ENCODE measurements around the gene TNFAIP8. TPM values are rescaled to one million over a fixed set of nuclear protein-coding genes. Genes with fewer than 3 reads are reported as not detected.

TNFAIP8 gene
- total RNA-seq, 1 experiment from 2014 or later, result 24.1 TPM

- no peak for TF ChIP-seq HMGA2 (CRISPR knock-in tag; IDR thresholded peaks at IDR 0.05)
- no peak for TF ChIP-seq E2F4 (CRISPR knock-in tag; IDR thresholded peaks at IDR 0.05; ENCODE audit: borderline replicate concordance, low read depth)
These were observed 8.2 kb upstream of the TNFAIP8 start (continued) for GRCh38 chr5:119347574-119347973.

GRCh38 chr5:119347991-119348390 lies 7.8 kb upstream of the TNFAIP8 start:
- peak overlapping the region; percentile 11; the same call in 1 of the 2 replicates for H3K27ac Mint-ChIP-seq
- H3K4me3 Mint-ChIP-seq, result no peak overlapping the region
- no peaks in the 10 kb centered on the region for H3K36me3 Mint-ChIP-seq
- no peak for TF ChIP-seq AFF4 (CRISPR knock-in tag; IDR thresholded peaks at IDR 0.05; ENCODE audit: borderline replicate concordance)
- ATAC-seq (no peak), DNase-seq (ENCODE audit: low spot score) (no peak)
- no peaks in the 10 kb centered on the region for H3K27me3 Mint-ChIP-seq (ENCODE audit: low read depth)
- no peaks in the 10 kb centered on the region for H3K9me3 Mint-ChIP-seq
- ChIA-PET CTCF (interaction anchor here (0.9 to 2.3 kb wide), 2 partner anchors 13 to 64 kb away, joined by 3 to 10 read pairs; no protein-coding TSS in a partner anchor), POLR2A (no interaction called here)
- peaks cover 74% of the 10 kb centered on the region for H3K4me1 Mint-ChIP-seq

GRCh38 chr5:119353213-119353612 lies 2.6 kb upstream of the TNFAIP8 start:
- DNase-seq (ENCODE audit: low spot score), result no peak
- ChIA-PET CTCF (interaction anchor here (1.9 kb wide), 1 partner anchor 59 kb away, joined by 7 read pairs; no protein-coding TSS in a partner anchor), POLR2A (interaction anchor here (1.1 kb wide), 1 partner anchor 11 kb away, joined by 3 read pairs; no protein-coding TSS in a partner anchor)
- H3K36me3 Mint-ChIP-seq, result no peaks in the 10 kb centered on the region
- H3K27ac Mint-ChIP-seq, result peak overlapping the region; percentile 29; the same call in 1 of the 2 replicates
- H3K4me3 Mint-ChIP-seq, result no peak overlapping the region
- peaks cover 8% of the 10 kb centered on the region for H3K27me3 Mint-ChIP-seq (ENCODE audit: low read depth)
- TF ChIP-seq ZNF121 (CRISPR knock-in tag; IDR thresholded peaks at IDR 0.05) (peak; percentile 85), SOX15 (CRISPR knock-in tag; IDR thresholded peaks at IDR 0.05) (no peak), ZNF232 (CRISPR knock-in tag; IDR thresholded peaks at IDR 0.05) (no peak)
- H3K4me1 Mint-ChIP-seq, result peaks cover 77% of the 10 kb centered on the region
- no peaks in the 10 kb centered on the region for H3K9me3 Mint-ChIP-seq
- ATAC-seq, result peak; percentile 4; the same call in 1 of the 2 replicates

- CTCF ChIA-PET, result interaction anchor here (1.9 kb wide), 1 partner anchor 58 kb away, joined by 7 read pairs; no protein-coding TSS in a partner anchor
- TF ChIP-seq PREB (CRISPR knock-in tag; IDR thresholded peaks at IDR 0.05; ENCODE audit: borderline replicate concordance) (no peak), ZMAT4 (CRISPR knock-in tag; IDR thresholded peaks at IDR 0.05) (no peak), RORB (CRISPR knock-in tag; IDR thresholded peaks at IDR 0.05) (no peak), MLX (CRISPR knock-in tag; IDR thresholded peaks at IDR 0.05) (no peak), NFATC4 (CRISPR knock-in tag; IDR thresholded peaks at IDR 0.05) (no peak), AR (CRISPR knock-in tag; IDR thresholded peaks at IDR 0.05) (no peak), ZSCAN18 (CRISPR knock-in tag; IDR thresholded peaks at IDR 0.05) (no peak), ZNF263 (CRISPR knock-in tag; IDR thresholded peaks at IDR 0.05; ENCODE audit: low read depth) (no peak), NR1H2 (CRISPR knock-in tag; IDR thresholded peaks at IDR 0.05) (no peak), SOX15 (CRISPR knock-in tag; IDR thresholded peaks at IDR 0.05) (no peak)
These were observed 2.0 kb upstream of the TNFAIP8 start for GRCh38 chr5:119353686-119354366.

More at GRCh38 chr5:119353686-119354366, 2.0 kb upstream of the TNFAIP8 start:
- no peaks in the 10 kb centered on the region for H3K36me3 Mint-ChIP-seq
- H3K27ac Mint-ChIP-seq, result peak overlapping the region; percentile 19
- no peak overlapping the region for H3K4me3 Mint-ChIP-seq
- POLR2A ChIA-PET, result interaction anchor here (1.1 kb wide), 1 partner anchor 11 kb away, joined by 3 read pairs; no protein-coding TSS in a partner anchor
- DNase-seq (ENCODE audit: low spot score) (no peak), ATAC-seq (no peak)
- H3K27me3 Mint-ChIP-seq (ENCODE audit: low read depth), result peaks cover 8% of the 10 kb centered on the region
- H3K4me1 Mint-ChIP-seq, result peaks cover 78% of the 10 kb centered on the region
- no peaks in the 10 kb centered on the region for H3K9me3 Mint-ChIP-seq

Data from WTC11 (cell line).